Osteoblast (primary cell): ENCODE results near the gene RAB13. TPM values are rescaled to one million over a fixed set of nuclear protein-coding genes. Genes with fewer than 3 reads are reported as not detected.
"Not testable (repeated sequence)": the region's sequence is repeated elsewhere in the genome, so short reads cannot be mapped to it uniquely, and the experiment has no call there.

ENCODE experiments used
- DNase-seq: peaks from one replicate; pipeline ENCODE4 v3.0.0; 2011; ENCODE audit warnings: low spot score, mixed read lengths; ENCODE audit not compliant: insufficient read length; ENCODE audit errors: missing footprints
- H2AFZ ChIP-seq: 2 replicates; pipeline ENCODE4 v1.6.0; 2011; ENCODE audit warnings: mild to moderate bottlenecking, low read length
- H3K27ac ChIP-seq: 2 replicates; pipeline ENCODE4 v1.5.1; 2011; ENCODE audit warnings: mild to moderate bottlenecking, low read depth, low read length, moderate library complexity
- H3K27me3 ChIP-seq: 2 replicates; pipeline ENCODE4 v1.6.0; 2012; ENCODE audit warnings: mild to moderate bottlenecking, control low read depth, inconsistent platforms, low read length, moderate library complexity; ENCODE audit not compliant: insufficient read depth
- H3K36me3 ChIP-seq: 2 replicates; pipeline ENCODE4 v1.5.1; 2011; ENCODE audit warnings: mild to moderate bottlenecking, low read length, control low read depth, moderate library complexity; ENCODE audit not compliant: insufficient read depth
- H3K4me1 ChIP-seq: 2 replicates; pipeline ENCODE4 v1.5.1; 2011; ENCODE audit warnings: mild to moderate bottlenecking, low read length, control low read depth, moderate library complexity; ENCODE audit not compliant: insufficient read depth
- H3K4me2 ChIP-seq: 2 replicates; pipeline ENCODE4 v1.6.0; 2011; ENCODE audit warnings: mild to moderate bottlenecking, low read length; ENCODE audit not compliant: insufficient read depth
- H3K4me3 ChIP-seq: fragments of 200-600 bp; sonication (generic); 3 replicates; pipeline ENCODE4 v1.5.1; 2012; ENCODE audit warnings: mild to moderate bottlenecking, low read length, inconsistent platforms; ENCODE audit not compliant: insufficient read depth
- H3K79me2 ChIP-seq: 2 replicates; pipeline ENCODE4 v1.6.0; 2012; ENCODE audit warnings: mild to moderate bottlenecking, low read length, control low read depth, inconsistent platforms; ENCODE audit not compliant: insufficient read depth
- H3K9me3 ChIP-seq: 2 replicates; pipeline ENCODE4 v1.5.1; 2011; ENCODE audit warnings: low read depth, low read length, control low read depth
- H4K20me1 ChIP-seq: 2 replicates; pipeline ENCODE4 v1.6.0; 2012; ENCODE audit warnings: mild to moderate bottlenecking, low read length, control low read depth; ENCODE audit not compliant: insufficient read depth
- total RNA-seq: library from RNA; depleted of rRNA; stranded (reverse); fragments of >200 nt; gene quantifications from 2 replicates; pipeline ENCODE4 v1.2.3, GENCODE V29; 2012
- TF ChIP-seq, protein P1 (sequence below): IDR thresholded peaks from 2 replicates; pipeline ENCODE4 v1.5.1; 2011; ENCODE audit warnings: mild to moderate bottlenecking, low read depth, low read length, moderate library complexity; ENCODE audit errors: extremely low read depth

The RAB13 gene
- total RNA-seq, 1 donor: 72.0 TPM

DNA sequence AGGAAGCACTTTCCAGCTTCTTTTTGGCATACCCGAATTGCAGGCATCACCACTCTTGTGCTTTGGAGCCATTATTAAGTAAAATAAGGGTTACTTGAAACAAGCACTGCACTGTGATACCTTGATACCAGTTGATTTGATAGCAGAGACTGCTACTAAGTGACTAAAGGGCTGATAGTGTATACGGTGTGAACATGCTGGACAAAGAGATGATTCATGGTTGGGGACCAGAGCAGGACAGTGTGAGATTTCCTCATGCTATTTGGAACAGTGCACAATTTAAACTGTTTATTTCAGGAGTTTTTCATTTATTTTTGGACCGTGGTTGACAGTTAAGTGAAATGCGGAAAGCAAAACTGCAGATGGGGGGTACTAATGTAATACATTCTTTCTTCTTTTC, 14.3 kb upstream of the RAB13 start:
- no peak overlapping the region for H3K4me3 ChIP-seq
- H3K27ac ChIP-seq: no peak overlapping the region
- H3K27me3 ChIP-seq: no peaks in the 10 kb centered on the region
- TF ChIP-seq, protein P1, sequence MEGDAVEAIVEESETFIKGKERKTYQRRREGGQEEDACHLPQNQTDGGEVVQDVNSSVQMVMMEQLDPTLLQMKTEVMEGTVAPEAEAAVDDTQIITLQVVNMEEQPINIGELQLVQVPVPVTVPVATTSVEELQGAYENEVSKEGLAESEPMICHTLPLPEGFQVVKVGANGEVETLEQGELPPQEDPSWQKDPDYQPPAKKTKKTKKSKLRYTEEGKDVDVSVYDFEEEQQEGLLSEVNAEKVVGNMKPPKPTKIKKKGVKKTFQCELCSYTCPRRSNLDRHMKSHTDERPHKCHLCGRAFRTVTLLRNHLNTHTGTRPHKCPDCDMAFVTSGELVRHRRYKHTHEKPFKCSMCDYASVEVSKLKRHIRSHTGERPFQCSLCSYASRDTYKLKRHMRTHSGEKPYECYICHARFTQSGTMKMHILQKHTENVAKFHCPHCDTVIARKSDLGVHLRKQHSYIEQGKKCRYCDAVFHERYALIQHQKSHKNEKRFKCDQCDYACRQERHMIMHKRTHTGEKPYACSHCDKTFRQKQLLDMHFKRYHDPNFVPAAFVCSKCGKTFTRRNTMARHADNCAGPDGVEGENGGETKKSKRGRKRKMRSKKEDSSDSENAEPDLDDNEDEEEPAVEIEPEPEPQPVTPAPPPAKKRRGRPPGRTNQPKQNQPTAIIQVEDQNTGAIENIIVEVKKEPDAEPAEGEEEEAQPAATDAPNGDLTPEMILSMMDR: no peak
- no peaks in the 10 kb centered on the region for H3K9me3 ChIP-seq
- H4K20me1 ChIP-seq: no peaks in the 10 kb centered on the region
- H2AFZ ChIP-seq: no peak overlapping the region
- peaks cover 5% of the 10 kb centered on the region for H3K4me1 ChIP-seq
- H3K4me2 ChIP-seq: no peak overlapping the region
- H3K79me2 ChIP-seq: no peaks in the 10 kb centered on the region
- H3K36me3 ChIP-seq: peaks cover 4% of the 10 kb centered on the region
- no peak for DNase-seq

DNA sequence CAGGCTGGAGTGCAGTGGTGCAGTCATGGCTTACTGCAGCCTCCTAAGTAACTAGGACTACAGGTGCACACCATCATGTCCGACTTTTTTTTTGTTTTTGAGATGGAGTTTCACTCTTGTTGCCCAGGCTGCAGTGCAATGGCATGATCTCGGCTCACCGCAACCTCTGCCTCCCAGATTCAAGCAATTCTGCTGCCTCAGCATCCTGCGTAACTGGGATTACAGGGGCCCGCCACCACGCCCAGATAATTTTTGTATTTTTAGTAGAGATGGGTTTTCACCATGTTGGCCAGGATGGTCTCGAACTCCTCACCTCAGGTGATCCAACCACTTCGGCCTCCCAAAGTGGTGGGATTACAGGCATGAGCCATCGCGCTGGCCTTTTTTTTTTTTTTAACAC, 10.7 kb upstream of the RAB13 start:
- H2AFZ ChIP-seq, H4K20me1 ChIP-seq, H3K79me2 ChIP-seq, H3K4me2 ChIP-seq, H3K4me3 ChIP-seq, DNase-seq, H3K9me3 ChIP-seq, H3K27ac ChIP-seq, H3K27me3 ChIP-seq: not testable (repeated sequence)
- Histone ChIP-seq H3K4me1 (peaks cover 14% of the 10 kb centered on the region), H3K36me3 (peaks cover 26% of the 10 kb centered on the region)

DNA sequence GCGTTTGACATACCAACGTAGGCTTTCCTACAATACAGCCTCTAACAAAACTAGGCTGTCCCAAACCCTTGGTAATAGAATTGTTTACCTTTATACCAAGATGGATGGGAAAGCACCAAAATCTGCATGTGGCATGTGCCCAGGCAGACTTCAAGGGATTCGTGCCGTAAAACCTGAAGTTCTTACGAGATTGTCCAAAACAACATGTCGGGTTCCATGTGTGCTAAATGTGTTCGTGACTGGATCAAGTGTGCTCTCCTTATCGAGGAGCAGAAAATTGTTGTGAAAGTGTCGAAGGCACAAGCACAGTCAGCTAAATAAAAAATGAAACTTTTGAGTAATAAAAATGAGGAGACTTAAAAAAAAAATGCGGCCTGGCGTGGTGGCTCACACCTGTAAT, 9.5 kb upstream of the RAB13 start:
- no peaks in the 10 kb centered on the region for H3K9me3 ChIP-seq
- H3K36me3 ChIP-seq: peaks cover 28% of the 10 kb centered on the region
- TF ChIP-seq, protein P1: no peak
- H4K20me1 ChIP-seq: peaks cover 10% of the 10 kb centered on the region
- no peak for DNase-seq
- no peak overlapping the region for H2AFZ ChIP-seq
- H3K27ac ChIP-seq: no peak overlapping the region
- no peak overlapping the region for H3K4me2 ChIP-seq
- H3K4me1 ChIP-seq: peaks cover 14% of the 10 kb centered on the region
- H3K79me2 ChIP-seq: peaks cover 15% of the 10 kb centered on the region
- H3K4me3 ChIP-seq: no peak overlapping the region
- H3K27me3 ChIP-seq: no peaks in the 10 kb centered on the region

DNA sequence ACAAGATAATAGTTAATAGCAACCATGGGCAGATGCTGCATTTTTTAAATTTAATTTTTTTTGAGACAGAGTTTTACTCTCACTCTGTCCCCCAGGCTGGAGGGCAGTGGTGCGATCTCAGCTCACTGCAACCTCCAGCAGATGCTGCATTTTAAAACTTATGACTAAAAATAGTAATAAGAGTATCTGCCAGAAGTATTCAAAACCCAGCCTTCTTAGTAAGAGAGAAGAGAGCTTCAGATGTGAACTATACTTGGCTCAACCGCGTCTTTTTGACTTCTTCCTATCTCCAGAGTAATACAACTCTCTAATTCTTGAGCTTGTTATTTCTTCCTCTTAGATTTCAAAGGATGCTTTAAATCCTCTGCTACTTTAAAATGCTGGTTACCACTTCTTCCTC, 9.1 kb upstream of the RAB13 start:
- no peak for DNase-seq
- Histone ChIP-seq H3K4me2 (no peak overlapping the region), H3K9me3 (no peaks in the 10 kb centered on the region), H3K4me1 (peaks cover 14% of the 10 kb centered on the region), H2AFZ (no peak overlapping the region), H3K36me3 (peaks cover 28% of the 10 kb centered on the region), H3K27ac (no peak overlapping the region), H4K20me1 (peaks cover 10% of the 10 kb centered on the region), H3K4me3 (no peak overlapping the region), H3K79me2 (peaks cover 16% of the 10 kb centered on the region), H3K27me3 (no peaks in the 10 kb centered on the region)
- TF ChIP-seq, protein P1: no peak
